ENCODE results near the gene MYMK. TPM values are rescaled to one million over a fixed set of nuclear protein-coding genes. Genes with fewer than 3 reads are reported as not detected.

Gene MYMK
- total RNA-seq, 1 donor from 2014 or later, result not detected

DNA sequence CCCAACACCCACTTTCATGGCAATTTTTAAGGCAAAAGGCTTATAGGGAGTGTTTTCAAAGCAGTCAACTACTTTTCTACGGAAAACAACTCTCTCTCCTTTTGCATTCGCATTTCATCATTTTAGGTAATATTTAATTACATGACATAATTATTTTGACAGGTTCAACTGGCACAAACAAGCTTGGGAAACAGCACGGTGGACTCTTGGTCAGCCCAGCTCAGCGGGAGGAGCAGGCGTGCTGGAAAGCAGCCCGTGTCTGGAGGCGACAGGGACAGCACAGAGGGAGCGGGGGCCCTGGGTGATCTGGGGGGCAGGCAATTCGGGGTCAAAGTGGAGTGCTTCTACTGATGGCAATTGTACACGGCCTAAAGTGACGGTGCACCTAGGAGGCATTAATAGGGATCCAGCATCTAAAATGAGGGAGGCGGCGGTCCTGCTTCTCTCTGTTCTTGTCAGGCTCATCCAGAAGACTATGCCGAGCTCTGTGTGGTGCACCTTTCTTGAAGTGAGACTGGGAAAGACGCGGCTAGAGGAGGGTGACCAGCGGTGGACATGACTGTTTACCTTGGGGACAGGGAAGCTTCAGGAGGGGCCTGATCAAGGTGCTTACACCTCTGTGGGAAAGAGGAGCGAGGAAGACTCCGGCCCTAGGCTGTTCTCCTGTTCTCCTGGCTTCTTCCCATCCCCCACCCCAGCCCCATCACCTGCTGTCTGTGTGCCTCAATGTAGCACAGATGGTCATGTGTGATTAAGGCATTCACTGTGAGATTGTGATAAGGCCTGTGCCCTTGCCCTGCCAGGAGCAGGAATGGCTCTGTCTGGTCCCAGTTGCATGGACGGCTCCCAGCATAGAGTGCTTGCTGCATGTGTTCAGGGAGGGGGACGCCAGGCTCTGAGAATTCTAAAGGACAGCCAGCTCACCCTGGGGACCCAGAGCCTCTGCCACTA lies 3.4 kb downstream of the MYMK start:
- TF ChIP-seq POLR2A (IDR thresholded peaks at IDR 0.05) (no peak), CTCF (IDR thresholded peaks at IDR 0.05) (no peak), POLR2AphosphoS5 (IDR thresholded peaks at IDR 0.05; ENCODE audit: insufficient read depth in 1 of 2, low read depth in 1 of 2) (no peak)
- Histone ChIP-seq H3K36me3 (no peaks in the 10 kb centered on the region), H3K27ac (no peak overlapping the region), H3K4me3 (no peak overlapping the region), H3K4me1 (peaks cover 2% of the 10 kb centered on the region), H3K9me3 (no peaks in the 10 kb centered on the region), H3K27me3 (no peaks in the 10 kb centered on the region)
- DNase-seq (ENCODE audit: extremely low spot score in 2 of 2), result no peak
- intact Hi-C loops (cut with DNase I), result no loop called here

DNA sequence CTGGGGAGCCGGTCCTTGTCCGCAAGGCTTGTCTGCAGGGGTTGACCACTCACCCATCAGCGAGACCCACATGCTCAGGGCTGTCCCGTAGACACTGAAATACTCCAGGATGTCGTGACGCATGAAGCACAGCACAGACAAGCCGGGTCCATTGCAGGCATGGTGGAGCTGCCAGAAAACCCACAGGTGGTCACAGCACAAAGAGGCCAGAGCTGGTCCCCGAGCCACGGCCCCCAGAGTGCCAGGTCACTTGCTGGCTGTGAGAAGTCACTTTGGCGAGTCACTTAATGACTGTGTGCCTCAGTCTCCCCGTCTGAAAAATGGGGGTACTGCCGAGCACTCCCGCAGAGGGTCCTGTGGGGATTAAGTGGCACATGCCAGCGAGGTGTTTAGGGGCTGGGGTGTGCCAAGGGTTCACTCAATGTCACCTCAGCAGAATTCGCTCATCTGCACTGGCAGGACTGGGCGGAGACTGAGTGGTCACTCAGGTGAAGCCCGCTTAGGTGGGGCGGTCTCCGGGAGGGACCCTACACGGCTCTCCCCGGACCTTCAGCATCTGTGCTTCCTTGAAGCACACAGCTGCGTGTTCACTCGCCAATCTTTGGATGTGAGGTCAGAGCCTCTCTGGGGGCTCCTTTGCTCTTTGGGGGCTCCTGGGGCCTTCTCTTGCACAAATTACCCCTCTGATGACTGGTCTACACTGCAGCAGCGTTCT lies 4.5 kb downstream of the MYMK start:
- no peaks in the 10 kb centered on the region for H3K4me1 ChIP-seq
- H3K9me3 ChIP-seq, result no peaks in the 10 kb centered on the region
- no peak for TF ChIP-seq POLR2A (IDR thresholded peaks at IDR 0.05)
- TF ChIP-seq CTCF (IDR thresholded peaks at IDR 0.05), result no peak
- no peak for TF ChIP-seq POLR2AphosphoS5 (IDR thresholded peaks at IDR 0.05; ENCODE audit: insufficient read depth in 1 of 2, low read depth in 1 of 2)
- H3K27me3 ChIP-seq, result no peaks in the 10 kb centered on the region
- H3K4me3 ChIP-seq, result no peak overlapping the region
- no peaks in the 10 kb centered on the region for H3K36me3 ChIP-seq
- intact Hi-C loops (cut with DNase I), result no loop called here
- H3K27ac ChIP-seq, result no peak overlapping the region
- no peak for DNase-seq (ENCODE audit: extremely low spot score in 2 of 2)

- Histone ChIP-seq H3K9me3 (no peaks in the 10 kb centered on the region), H3K36me3 (no peaks in the 10 kb centered on the region), H3K27me3 (no peaks in the 10 kb centered on the region), H3K4me1 (no peaks in the 10 kb centered on the region), H3K27ac (no peak overlapping the region), H3K4me3 (no peak overlapping the region)
- TF ChIP-seq POLR2AphosphoS5 (IDR thresholded peaks at IDR 0.05; ENCODE audit: insufficient read depth in 1 of 2, low read depth in 1 of 2) (no peak), POLR2A (IDR thresholded peaks at IDR 0.05) (no peak), CTCF (IDR thresholded peaks at IDR 0.05) (no peak)
- no peak for DNase-seq (ENCODE audit: extremely low spot score in 2 of 2)
- intact Hi-C loops (cut with DNase I), result no loop called here
Observed at GRCh38 chr9:133519693-133520092, 5.1 kb downstream of the MYMK start.

- no peaks in the 10 kb centered on the region for H3K36me3 ChIP-seq
- H3K4me1 ChIP-seq, result no peaks in the 10 kb centered on the region
- intact Hi-C loops (cut with DNase I), result no loop called here
- TF ChIP-seq CTCF (IDR thresholded peaks at IDR 0.05) (no peak), POLR2AphosphoS5 (IDR thresholded peaks at IDR 0.05; ENCODE audit: insufficient read depth in 1 of 2, low read depth in 1 of 2) (no peak), POLR2A (IDR thresholded peaks at IDR 0.05) (no peak)
- H3K27me3 ChIP-seq, result no peaks in the 10 kb centered on the region
- H3K9me3 ChIP-seq, result no peaks in the 10 kb centered on the region
- H3K27ac ChIP-seq, result no peak overlapping the region
- DNase-seq (ENCODE audit: extremely low spot score in 2 of 2), result no peak
- H3K4me3 ChIP-seq, result no peak overlapping the region
Observed at GRCh38 chr9:133518706-133519449, 5.9 kb downstream of the MYMK start.
